ENCODE measurements around the gene SFT2D2. TPM values are rescaled to one million over a fixed set of nuclear protein-coding genes. Genes with fewer than 3 reads are reported as not detected.

The SFT2D2 gene
- polyA plus RNA-seq, 1 of the 3 experiments (the other 2 are of a cell fraction), result 9.3 TPM

GRCh38 chr1:168221275-168221674 lies 4.5 kb upstream of the SFT2D2 start:
- ChIA-PET POLR2A (no interaction called here), CTCF (interaction anchor here (0.9 to 1.7 kb wide), 2 partner anchors 76 to 139 kb away, joined by 3 to 5 read pairs; no protein-coding TSS in a partner anchor)
- Histone ChIP-seq H3K27me3 (ENCODE audit: insufficient read depth) (no peaks in the 10 kb centered on the region), H3K79me2 (ENCODE audit: insufficient read depth) (peaks cover 10% of the 10 kb centered on the region; the same call in 1 of the 2 replicates), H3K4me3 (ENCODE audit: low read depth in 2 of 2, low read length in 1 of 2) (no peak overlapping the region), H3F3A (replicated peaks; ENCODE audit: insufficient read depth) (no peaks in the 10 kb centered on the region), H4K20me1 (ENCODE audit: insufficient read depth) (no peaks in the 10 kb centered on the region), H3K9ac (no peak overlapping the region), H2AFZ (ENCODE audit: low read depth) (no peak overlapping the region), H3K9me2 (no peaks in the 10 kb centered on the region), H3K9me3 (no peaks in the 10 kb centered on the region), H3K4me1 (ENCODE audit: control insufficient read depth in 1 of 2, insufficient read depth in 2 of 2, low read depth in 1 of 2, low read length in 1 of 2) (peaks cover 0 to 8% of the 10 kb centered on the region in 2 experiments; a peak in 2 of 4 replicates), H3K4me2 (no peak overlapping the region), H3K36me3 (replicated peaks in 1 of 2; ENCODE audit: control insufficient read depth in 1 of 2, insufficient read depth in 2 of 2, low read length in 1 of 2) (no peaks in the 10 kb centered on the region), H3K27ac (ENCODE audit: low read depth in 2 of 2, low read length in 1 of 2) (no peak overlapping the region)
- DNase-seq, result no peak
- TF ChIP-seq SMC3 (IDR thresholded peaks at IDR 0.05; ENCODE audit: low read depth, low read length) (no peak), FOXM1 (IDR thresholded peaks at IDR 0.05; ENCODE audit: low read depth) (no peak), EZH2phosphoT487 (IDR thresholded peaks at IDR 0.05; ENCODE audit: borderline replicate concordance, low read depth) (no peak), YY1 (IDR thresholded peaks at IDR 0.05; ENCODE audit: low read depth) (no peak), MEF2A (IDR thresholded peaks at IDR 0.05; ENCODE audit: borderline replicate concordance, low read depth) (no peak), TEAD4 (IDR thresholded peaks at IDR 0.05; ENCODE audit: borderline replicate concordance, insufficient read depth) (no peak), USF1 (IDR thresholded peaks at IDR 0.05; ENCODE audit: borderline replicate concordance, low read depth) (no peak), GATA2 (CRISPR knock-in tag; IDR thresholded peaks at IDR 0.05) (no peak), EP300 (IDR thresholded peaks at IDR 0.05; ENCODE audit: borderline replicate concordance in 1 of 2, low read depth in 1 of 2, low read length in 1 of 2) (no peak), JUND (IDR thresholded peaks at IDR 0.05) (no peak), MXI1 (IDR thresholded peaks at IDR 0.05; ENCODE audit: low read depth, low read length) (no peak), GABPA (IDR thresholded peaks at IDR 0.05; ENCODE audit: low read depth) (no peak), ELF1 (IDR thresholded peaks at IDR 0.05) (no peak), FOSL2 (IDR thresholded peaks at IDR 0.05; ENCODE audit: borderline replicate concordance, low read depth) (no peak), FOXJ3 (CRISPR knock-in tag; IDR thresholded peaks at IDR 0.05) (no peak), IRF3 (IDR thresholded peaks at IDR 0.05; ENCODE audit: low read depth, low read length) (no peak), NRF1 (IDR thresholded peaks at IDR 0.05; ENCODE audit: low read depth, low read length) (no peak), RXRA (IDR thresholded peaks at IDR 0.05; ENCODE audit: borderline replicate concordance, low read depth) (no peak)
- TF ChIP-seq, protein P1, sequence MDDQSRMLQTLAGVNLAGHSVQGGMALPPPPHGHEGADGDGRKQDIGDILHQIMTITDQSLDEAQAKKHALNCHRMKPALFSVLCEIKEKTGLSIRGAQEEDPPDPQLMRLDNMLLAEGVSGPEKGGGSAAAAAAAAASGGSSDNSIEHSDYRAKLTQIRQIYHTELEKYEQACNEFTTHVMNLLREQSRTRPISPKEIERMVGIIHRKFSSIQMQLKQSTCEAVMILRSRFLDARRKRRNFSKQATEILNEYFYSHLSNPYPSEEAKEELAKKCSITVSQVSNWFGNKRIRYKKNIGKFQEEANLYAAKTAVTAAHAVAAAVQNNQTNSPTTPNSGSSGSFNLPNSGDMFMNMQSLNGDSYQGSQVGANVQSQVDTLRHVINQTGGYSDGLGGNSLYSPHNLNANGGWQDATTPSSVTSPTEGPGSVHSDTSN (IDR thresholded peaks at IDR 0.05), result no peak
- TF ChIP-seq, protein P2, sequence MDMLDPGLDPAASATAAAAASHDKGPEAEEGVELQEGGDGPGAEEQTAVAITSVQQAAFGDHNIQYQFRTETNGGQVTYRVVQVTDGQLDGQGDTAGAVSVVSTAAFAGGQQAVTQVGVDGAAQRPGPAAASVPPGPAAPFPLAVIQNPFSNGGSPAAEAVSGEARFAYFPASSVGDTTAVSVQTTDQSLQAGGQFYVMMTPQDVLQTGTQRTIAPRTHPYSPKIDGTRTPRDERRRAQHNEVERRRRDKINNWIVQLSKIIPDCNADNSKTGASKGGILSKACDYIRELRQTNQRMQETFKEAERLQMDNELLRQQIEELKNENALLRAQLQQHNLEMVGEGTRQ (IDR thresholded peaks at IDR 0.05; ENCODE audit: borderline replicate concordance, low read depth, low read length), result no peak
- WGBS (ENCODE audit: low lambda C conversion rate), result 81% methylated on average over 2 of the region's 2 CpGs
